LNCAP (cell line): ENCODE results near the gene MDP1.

ENCODE experiments used
- CTCF ChIP-seq: fragments of 450-650 bp; IDR thresholded peaks from 2 replicates; pipeline ENCODE4 v1.5.1; 2017; ENCODE audit warnings: mild to moderate bottlenecking

MDP1 gene

GRCh38 chr14:24236689-24237462, 21.0 kb upstream of the MDP1 start:
- no peak for TF ChIP-seq CTCF

GRCh38 chr14:24235804-24236688, 20.2 kb upstream of the MDP1 start:
- no peak for TF ChIP-seq CTCF

- no peak for TF ChIP-seq CTCF
Measured at GRCh38 chr14:24234095-24235005, 18.5 kb upstream of the MDP1 start.

DNA sequence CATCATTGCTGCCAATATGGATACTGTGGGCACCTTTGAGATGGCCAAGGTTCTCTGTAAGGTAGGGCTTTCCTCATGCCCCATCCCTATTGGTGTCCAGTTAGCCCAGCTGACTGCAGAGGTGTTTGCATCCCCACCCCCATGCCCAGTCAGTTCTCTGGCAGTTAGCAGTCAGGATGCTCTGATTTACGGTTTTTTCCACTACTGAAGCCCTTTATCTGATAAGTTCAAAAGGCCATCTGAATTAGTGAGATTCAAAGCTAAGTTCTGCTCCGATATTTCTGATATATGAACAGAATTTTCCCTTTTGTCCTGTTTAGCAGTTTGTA, 17.6 kb upstream of the MDP1 start:
- no peak for TF ChIP-seq CTCF

- TF ChIP-seq CTCF, result no peak
Measured at GRCh38 chr14:24232645-24233537, 17.0 kb upstream of the MDP1 start, which contains the start of gene GMPR2. Gene GMPR2 (plus strand): TSS chr14:24232929. CDS start chr14:24233254, 325 bp downstream.

DNA sequence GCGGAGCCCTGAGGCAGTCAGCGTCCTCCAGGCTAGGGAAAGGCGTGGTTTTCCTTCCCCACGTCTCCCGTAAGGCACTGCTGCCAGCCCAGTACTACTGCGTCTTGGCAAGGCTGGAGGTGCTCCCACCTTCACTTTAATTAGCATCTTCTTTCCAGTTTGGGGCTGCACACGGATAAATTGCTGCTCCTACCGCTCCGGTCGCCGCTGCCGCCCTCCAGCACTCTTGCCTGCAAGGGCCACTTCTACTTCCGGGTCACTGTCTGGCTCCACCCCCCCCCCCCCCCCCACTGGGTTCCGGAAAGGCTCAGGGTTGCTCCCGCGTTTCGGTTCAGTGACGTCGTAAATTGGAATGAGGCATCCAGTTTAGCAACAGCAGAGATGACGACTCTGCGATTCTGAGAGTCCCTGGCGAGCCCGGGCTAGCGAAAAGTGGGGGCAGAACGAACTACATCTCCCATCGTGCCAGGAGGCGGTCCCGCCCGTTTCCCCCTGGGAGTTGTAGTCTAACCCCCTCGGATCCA, 16.3 kb upstream of the MDP1 start, which contains the start of gene NEDD8:
NEDD8 (minus strand) TSS at position 247 of the 524 bp plus-strand sequence; CDS start at position 147, 100 bp downstream.
- TF ChIP-seq CTCF, result no peak
